ENCODE data around the gene TAC3.
"Not testable (repeated sequence)": the region's sequence is repeated elsewhere in the genome, so short reads cannot be mapped to it uniquely, and the experiment has no call there.

The TAC3 gene

DNA sequence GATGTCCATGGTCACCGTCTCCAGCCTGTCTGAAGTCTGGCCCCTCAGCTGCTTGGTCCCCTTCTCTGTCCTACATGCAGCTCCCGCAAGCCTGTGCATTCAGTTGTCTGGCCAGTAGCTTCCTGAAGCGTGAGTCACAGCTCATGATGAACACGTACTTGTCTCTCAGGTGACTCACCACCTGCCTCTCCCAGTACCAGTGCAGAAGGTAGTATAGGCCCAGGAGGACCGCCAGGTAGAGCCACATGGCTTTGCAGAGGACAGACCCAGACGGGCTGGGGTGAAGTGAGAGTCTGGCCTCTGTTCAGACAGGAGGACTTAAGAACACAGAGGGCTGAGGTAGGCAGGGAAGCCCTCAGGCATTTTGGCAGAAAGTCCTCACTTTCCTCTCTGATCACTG is 30.6 kb downstream of the TAC3 start:
- not testable (repeated sequence) for DNase-seq (ENCODE audit: low spot score)

DNA sequence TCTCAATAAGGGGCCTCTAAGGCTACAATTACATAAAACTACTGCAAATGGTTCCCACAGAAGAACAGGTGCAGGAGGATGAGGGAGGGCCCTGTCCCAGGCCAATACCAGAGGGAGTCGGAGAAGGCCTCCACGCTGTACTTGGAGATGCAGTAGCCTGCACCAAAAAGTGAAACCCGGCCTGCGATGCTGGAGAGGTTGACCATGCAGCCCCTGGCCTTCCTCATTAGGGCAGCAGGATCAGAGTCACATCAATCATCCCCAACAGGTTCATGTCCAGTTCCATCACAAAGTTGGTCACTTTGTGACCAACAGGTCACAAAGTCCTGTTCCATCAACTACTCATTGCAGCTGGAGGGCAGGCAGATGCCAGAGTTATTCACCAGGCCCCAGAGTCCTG is 32.9 kb downstream of the TAC3 start:
- DNase-seq (ENCODE audit: low spot score): no peak

DNA sequence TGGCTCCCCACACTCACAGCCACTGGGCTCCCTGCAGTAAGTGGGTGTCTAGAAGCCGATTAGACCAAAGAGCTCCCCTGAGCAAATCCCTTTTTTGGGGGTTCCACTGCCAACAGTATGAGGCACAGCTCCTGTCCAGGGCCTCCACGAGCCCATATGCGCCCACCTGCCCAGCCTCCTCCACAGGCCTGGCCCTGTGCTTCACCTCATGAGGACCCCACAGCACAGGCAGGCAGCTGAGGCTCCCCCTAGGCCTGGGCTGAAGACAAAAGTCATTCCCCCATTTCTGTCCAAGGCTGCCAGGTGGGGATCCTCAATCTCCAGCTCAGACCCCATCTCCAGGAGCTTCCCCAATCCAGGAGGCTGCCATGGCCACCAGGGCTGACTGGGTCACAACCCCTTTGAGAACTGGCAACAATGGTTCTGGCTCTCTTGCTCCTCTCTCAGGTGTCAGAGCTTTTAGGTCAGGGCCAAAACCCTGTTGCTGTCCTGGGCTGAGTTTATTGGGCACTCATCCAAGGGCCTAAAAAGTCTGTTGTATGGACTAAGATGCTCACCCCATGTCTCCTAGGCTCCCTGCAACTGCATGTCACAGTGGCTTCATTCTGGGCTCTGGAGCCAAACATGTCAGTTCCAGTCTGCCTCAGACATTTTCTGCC is 33.6 kb downstream of the TAC3 start:
- DNase-seq (ENCODE audit: low spot score): not testable (repeated sequence)

DNA sequence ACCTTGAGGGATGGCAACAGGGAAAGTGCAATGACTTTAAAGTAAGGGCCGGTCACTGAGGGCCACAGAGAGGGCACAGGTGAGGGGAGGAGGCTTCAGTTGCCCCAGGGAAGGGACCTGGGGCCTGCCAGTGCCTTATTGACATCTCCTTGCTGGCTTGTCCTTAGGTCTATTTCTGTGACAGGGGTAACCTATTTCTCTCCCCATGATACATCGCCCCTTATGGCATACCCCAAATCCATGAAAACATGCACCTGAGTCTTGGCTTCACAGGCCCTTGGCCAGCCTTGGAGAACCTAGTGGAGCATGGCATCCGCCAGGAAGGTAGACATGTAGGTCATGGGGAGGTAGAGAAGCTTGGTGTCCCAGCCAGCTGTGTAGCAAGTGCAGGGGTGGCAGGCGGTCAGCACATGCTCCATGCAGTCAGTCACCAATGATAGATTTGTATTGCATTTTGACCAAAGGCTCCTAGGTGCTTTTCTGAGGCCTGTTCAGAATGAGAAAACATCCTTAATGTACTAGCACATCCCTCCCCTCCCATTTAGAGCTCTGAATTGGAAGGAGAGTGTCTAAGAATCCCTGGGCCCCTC is 35.3 kb downstream of the TAC3 start:
- DNase-seq (ENCODE audit: low spot score): no peak

DNA sequence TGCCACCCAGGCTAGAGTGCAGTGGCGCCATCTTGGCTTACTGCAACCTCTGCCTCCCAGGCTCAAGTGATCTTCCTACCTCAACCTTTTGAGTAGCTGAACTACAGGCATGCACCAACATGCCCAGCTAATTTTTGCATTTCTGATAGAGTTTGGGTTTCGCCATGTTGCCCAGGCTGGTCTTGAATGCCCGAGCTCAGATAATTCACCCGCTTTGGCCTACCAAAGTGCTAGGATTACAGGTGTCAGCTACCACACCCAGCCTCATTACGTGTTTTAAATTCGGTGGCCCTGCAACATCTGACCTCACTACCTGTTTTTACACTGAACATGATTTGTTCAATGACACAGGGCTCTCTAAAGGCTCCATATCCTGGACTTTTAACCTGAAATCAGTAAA is 36.1 kb downstream of the TAC3 start:
- no peak for DNase-seq (ENCODE audit: low spot score)

DNA sequence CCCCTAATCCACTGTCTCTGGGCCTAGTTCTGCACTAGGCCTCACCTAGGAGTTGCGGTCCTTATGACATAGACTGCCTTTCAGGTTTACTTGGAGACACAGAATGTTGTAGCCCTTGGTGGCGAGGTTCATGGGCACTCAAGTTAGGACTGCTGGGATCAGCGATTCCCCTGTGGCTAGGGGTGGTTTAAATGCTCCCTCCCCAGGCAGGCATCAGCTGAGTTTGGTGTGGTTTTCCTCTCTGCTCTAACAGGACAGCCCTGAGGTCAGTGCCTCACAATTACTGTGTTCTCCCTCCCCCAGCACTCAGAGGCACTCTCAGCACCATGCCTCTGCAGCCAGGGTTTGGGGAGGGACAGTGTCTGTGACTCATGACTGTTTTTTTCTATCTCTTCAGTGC is 36.7 kb downstream of the TAC3 start:
- no peak for DNase-seq (ENCODE audit: low spot score)

DNA sequence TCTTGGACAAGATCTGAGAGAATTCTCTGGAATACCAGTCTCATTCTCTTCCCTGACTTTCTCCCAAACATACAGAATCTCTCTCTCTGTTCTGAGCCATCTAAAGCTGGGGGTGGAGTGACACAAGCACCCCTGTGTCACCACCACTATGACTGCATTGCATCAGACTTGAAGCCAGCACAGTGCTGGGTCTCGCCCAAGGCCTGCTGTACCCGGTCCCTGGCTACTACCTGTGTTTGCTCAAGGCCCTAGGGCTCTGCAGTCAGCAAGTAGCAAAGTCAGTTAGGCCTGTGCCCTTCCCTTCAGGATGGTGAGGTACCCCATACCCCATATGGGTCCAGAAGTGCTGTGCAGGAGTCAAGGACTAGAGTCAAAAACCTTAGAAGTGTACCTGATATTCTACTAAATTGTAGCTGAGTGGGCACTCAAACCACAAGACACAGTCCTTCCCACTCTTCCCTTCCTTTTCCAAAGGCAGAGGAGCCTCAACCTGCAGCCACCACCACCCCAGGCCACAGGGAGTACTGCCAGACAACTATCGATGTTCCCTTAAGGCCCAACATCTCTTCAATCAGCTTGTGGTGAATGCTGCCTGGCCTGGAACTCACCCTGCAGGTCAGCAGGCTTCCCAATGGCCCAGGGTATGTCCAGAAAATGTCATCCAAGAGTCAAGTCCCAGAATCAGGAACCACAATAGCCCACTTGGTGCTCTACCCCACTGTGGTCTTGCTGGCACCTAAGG is 37.8 kb downstream of the TAC3 start:
- no peak for DNase-seq (ENCODE audit: low spot score)

DNA sequence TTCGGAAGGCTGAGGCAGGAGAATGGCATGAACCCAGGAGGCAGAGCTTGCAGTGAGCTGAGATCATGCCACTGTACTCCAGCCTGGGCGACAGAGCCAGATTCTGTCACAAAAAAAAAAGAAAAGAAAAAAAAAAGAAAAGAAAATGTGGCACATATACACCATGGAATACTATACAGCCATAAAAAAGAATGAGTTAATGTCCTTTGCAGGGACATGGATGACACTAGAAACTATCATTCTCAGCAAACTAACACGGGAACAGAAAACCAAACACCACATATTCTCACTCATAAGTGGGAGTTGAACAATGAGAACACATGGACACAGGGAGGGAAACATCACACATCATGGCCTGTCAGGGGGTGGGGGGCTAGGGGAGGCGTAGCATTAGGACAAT is 39.0 kb downstream of the TAC3 start:
- not testable (repeated sequence) for DNase-seq (ENCODE audit: low spot score)

DNA sequence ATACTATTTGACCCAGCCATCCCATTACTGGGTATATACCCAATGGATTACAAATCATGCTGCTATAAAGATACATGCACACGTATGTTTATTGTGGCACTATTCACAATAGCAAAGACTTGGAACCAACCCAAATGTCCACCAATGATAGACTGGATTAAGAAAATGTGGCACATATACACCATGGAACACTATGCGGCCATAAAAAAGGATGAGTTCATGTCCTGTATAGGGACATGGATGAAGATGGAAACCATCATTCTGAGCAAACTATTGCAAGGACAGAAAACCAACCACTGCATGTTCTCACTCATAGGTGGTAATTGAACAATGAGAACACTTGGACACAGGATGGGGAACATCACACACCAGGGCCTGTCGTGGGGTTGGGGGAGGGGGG is 42.1 kb downstream of the TAC3 start:
- DNase-seq (ENCODE audit: low spot score): not testable (repeated sequence)

DNA sequence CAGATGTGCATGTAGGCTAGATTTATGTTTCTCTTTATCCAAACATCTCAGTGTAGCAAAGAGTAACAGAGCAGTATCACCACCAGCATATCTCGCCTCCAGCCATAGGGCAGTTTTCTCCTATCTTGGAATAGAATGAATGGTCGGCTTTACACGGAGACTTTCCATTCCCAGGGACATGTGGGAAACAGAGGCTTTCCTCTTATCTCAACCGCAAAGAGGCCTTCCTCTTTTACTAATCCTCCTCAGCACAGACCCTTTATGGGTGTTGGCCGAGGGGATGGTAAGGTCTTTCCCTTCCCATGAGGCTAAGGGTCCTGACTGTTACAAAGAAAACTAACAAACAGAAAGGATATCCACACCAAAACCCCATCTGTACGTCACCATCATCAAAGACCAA is 47.4 kb downstream of the TAC3 start:
- not testable (repeated sequence) for DNase-seq (ENCODE audit: low spot score)

DNA sequence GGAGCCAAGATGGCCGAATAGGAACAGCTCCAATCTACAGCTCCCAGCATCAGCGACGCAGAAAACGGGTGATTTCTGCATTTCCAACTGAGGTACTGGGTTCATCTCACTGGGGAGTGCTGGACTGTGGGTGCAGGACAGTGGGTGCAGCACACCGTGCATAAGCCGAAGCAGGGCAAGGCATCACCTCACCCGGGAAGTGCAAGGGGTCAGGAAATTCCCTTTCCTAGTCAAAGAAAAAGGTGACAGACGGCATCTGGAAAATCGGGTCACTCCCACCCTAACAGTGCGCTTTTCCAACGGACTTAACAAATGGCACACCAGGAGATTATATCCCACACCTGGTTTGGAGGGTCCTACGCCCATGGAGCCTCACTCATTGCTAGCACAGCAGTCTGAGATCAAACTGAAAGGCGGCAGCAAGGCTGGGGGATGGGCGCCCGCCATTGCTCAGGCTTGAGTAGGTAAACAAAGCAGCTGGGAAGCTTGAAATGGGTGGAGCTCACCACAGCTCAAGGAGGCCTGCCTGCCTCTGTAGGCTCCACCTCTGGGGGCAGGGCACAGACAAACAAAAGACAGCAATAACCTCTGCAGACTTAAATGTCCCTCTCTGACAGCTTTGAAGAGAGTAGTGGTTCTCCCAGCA is 50.2 kb downstream of the TAC3 start:
- DNase-seq (ENCODE audit: low spot score): not testable (repeated sequence)

DNA sequence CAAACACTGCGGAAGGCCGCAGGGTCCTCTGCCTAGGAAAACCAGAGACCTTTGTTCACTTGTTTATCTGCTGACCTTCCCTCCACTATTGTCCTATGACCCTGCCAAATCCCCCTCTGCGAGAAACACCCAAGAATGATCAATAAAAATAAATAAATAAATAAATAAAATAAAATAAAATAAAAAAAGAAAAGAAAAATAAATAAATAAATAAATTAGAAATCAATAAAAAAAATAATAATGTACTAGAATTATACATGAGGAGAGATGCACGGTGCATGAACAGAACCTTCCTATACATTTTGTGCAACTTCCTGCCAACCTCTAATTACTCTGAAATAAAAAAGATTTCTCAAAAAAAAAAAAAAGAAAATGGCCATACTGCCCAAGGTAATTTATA is 51.2 kb downstream of the TAC3 start:
- not testable (repeated sequence) for DNase-seq (ENCODE audit: low spot score)

DNA sequence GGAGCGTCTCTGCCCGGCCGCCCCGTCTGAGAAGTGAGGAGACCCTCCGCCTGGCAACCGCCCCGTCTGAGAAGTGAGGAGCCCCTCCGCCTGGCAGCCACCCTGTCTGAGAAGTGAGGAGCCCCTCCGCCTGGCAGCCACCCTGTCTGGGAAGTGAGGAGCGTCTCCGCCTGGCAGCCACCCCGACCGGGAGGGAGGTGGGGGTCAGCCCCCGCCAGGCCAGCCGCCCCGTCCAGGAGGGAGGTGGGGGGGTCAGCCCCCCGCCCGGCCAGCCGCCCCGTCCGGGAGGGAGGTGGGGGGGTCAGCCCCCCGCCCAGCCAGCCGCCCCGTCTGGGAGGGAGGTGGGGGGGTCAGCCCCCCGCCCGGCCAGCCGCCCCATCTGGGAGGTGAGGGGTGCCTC is 52.8 kb downstream of the TAC3 start:
- DNase-seq (ENCODE audit: low spot score): not testable (repeated sequence)

DNA sequence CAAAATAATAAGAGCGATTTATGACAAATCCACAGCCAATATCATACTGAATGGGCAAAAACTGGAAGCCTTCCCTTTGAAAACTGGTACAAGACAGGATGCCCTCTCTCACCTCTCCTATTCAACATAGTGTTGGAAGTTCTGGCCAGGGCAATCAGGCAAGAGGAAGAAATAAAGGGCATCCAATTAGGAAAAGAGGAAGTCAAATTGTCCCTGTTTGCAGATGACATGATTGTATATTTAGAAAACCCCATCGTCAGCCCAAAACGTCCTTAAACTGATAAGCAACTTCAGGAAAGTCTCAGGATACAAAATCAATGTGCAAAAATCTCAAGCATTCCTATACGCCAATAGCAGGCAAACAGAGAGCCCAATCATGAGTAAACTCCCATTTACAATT is 54.1 kb downstream of the TAC3 start:
- DNase-seq (ENCODE audit: low spot score): not testable (repeated sequence)
